CD4-positive, alpha-beta T cell (primary cell): ENCODE results near the gene DCT. TPM values are rescaled to one million over a fixed set of nuclear protein-coding genes. Genes with fewer than 3 reads are reported as not detected.

ENCODE experiments used
- ATAC-seq: fragments of 200-7000 bp; cut with Tn5 transposase; one replicate; pipeline ENCODE4 v1.10.0; 2022; ENCODE audit warnings: mild to moderate bottlenecking; ENCODE audit not compliant: poor library complexity
- CTCF ChIA-PET: fragments of 350-600 bp; sonication (Branson Sonifier 250); formaldehyde crosslinking; loops from one replicate; lab custom pipeline; 2021; ENCODE audit warnings: antibody characterized with exemption, inconsistent platforms; lab: Charles Lee
- POLR2A ChIA-PET: fragments of 350-600 bp; sonication (Branson Sonifier 250); formaldehyde crosslinking; loops from one replicate; lab custom pipeline; 2021; ENCODE audit warnings: antibody characterized with exemption, inconsistent platforms; lab: Charles Lee
- DNase-seq, 14 experiments: peaks; one replicate each; pipeline ENCODE4 v3.0.0-alpha.2; 2013 to 2020; ENCODE audit warnings: mixed read lengths in 2 of 14
- H3K27ac ChIP-seq, 2 donors: one replicate each; pipeline versions ENCODE4 v1.5.1 to v1.7.0; 2013; ENCODE audit warnings: low read length in 2 of 2, low read depth in 1 of 2, mild to moderate bottlenecking in 1 of 2
- H3K27me3 ChIP-seq, 2 experiments: 1 replicate in 1 of 2; 2 replicates in 1 of 2; pipeline versions ENCODE4 v1.6.1 to v1.7.0; 2013; ENCODE audit warnings: low read length in 2 of 2, control low read depth in 1 of 2, mild to moderate bottlenecking in 1 of 2, moderate library complexity in 1 of 2; ENCODE audit not compliant: insufficient read depth in 2 of 2, control insufficient read depth in 1 of 2
- H3K36me3 ChIP-seq: one replicate; pipeline ENCODE4 v1.6.1; 2013; ENCODE audit warnings: low read length, control low read depth; ENCODE audit not compliant: insufficient read depth
- H3K4me1 ChIP-seq: one replicate; pipeline ENCODE4 v1.6.1; 2013; ENCODE audit warnings: low read length, control low read depth; ENCODE audit not compliant: insufficient read depth
- H3K4me3 ChIP-seq: one replicate; pipeline ENCODE4 v1.5.1; 2013; ENCODE audit warnings: mild to moderate bottlenecking, low read length, moderate library complexity
- H3K9me3 ChIP-seq, 2 experiments: 1 replicate in 1 of 2; 2 replicates in 1 of 2; pipeline versions ENCODE4 v1.6.1 to v1.7.0; 2013; ENCODE audit warnings: low read length in 2 of 2, mild to moderate bottlenecking in 2 of 2, control low read depth in 1 of 2, moderate library complexity in 1 of 2; ENCODE audit not compliant: control insufficient read depth in 1 of 2, insufficient read depth in 1 of 2
- H3K27ac Mint-ChIP-seq: one replicate; pipeline ENCODE4 v1.8.0; 2020; ENCODE audit warnings: mixed read lengths
- H3K27me3 Mint-ChIP-seq: one replicate; pipeline ENCODE4 v1.8.0; 2021; ENCODE audit warnings: mixed read lengths
- H3K36me3 Mint-ChIP-seq: one replicate; pipeline ENCODE4 v1.8.0; 2021; ENCODE audit warnings: low read depth, mixed read lengths
- H3K4me1 Mint-ChIP-seq: one replicate; pipeline ENCODE4 v1.8.0; 2021; ENCODE audit warnings: low read depth, mixed read lengths
- H3K4me3 Mint-ChIP-seq: one replicate; pipeline ENCODE4 v1.8.0; 2020; ENCODE audit warnings: mild to moderate bottlenecking, mixed read lengths
- H3K9me3 Mint-ChIP-seq: one replicate; pipeline ENCODE4 v1.8.0; 2020; ENCODE audit warnings: mixed read lengths
- intact Hi-C, 2 experiments: fragments of 100-400 bp; cut with DNase I in 1 of 2; cut with micrococcal nuclease in 1 of 2; formaldehyde crosslinking; loops; one replicate each; pipeline versions ENCODE4 v1.15.1 to v1.9.0; 2023 to 2025; cut with DNase I, micrococcal nuclease
- total RNA-seq, 174 experiments: library from RNA in 2 of 174; stranded (reverse) in 2 of 174; gene quantifications; one replicate each; pipeline ENCODE4 v1.2.3 and lab custom pipeline; 2021 to 2026
- TF ChIP-seq, protein P1 (sequence below): fragments of 200-600 bp; IDR thresholded peaks from one replicate; pipeline ENCODE4 v1.8.0; 2022; ENCODE audit warnings: antibody characterized with exemption, mild to moderate bottlenecking

DCT gene
- total RNA-seq, 2 experiments from 2014 or later: 0.25 to 0.36 TPM

GRCh38 chr13:94520001-94520400 lies 40.5 kb upstream of the DCT start:
- ChIA-PET POLR2A (interaction anchor here (1.0 kb wide), 1 partner anchor 29 kb away, joined by 3 read pairs; no protein-coding TSS in a partner anchor), CTCF (no interaction called here)

GRCh38 chr13:94516456-94516855 lies 37.0 kb upstream of the DCT start:
- Mint-ChIP-seq H3K4me3 (no peak overlapping the region), H3K27me3 (peaks cover 4% of the 10 kb centered on the region), H3K27ac (no peak overlapping the region), H3K36me3 (no peaks in the 10 kb centered on the region), H3K4me1 (no peaks in the 10 kb centered on the region), H3K9me3 (no peaks in the 10 kb centered on the region)
- H3K36me3 ChIP-seq: no peaks in the 10 kb centered on the region
- H3K4me1 ChIP-seq: no peaks in the 10 kb centered on the region
- ChIA-PET CTCF (no interaction called here), POLR2A (no interaction called here)
- no peak for DNase-seq
- ATAC-seq: no peak
- H3K27me3 ChIP-seq: peaks cover 0 to 2% of the 10 kb centered on the region in 2 experiments
- intact Hi-C loops: no loop called here
- H3K9me3 ChIP-seq: no peaks in the 10 kb centered on the region
- TF ChIP-seq, protein P1, sequence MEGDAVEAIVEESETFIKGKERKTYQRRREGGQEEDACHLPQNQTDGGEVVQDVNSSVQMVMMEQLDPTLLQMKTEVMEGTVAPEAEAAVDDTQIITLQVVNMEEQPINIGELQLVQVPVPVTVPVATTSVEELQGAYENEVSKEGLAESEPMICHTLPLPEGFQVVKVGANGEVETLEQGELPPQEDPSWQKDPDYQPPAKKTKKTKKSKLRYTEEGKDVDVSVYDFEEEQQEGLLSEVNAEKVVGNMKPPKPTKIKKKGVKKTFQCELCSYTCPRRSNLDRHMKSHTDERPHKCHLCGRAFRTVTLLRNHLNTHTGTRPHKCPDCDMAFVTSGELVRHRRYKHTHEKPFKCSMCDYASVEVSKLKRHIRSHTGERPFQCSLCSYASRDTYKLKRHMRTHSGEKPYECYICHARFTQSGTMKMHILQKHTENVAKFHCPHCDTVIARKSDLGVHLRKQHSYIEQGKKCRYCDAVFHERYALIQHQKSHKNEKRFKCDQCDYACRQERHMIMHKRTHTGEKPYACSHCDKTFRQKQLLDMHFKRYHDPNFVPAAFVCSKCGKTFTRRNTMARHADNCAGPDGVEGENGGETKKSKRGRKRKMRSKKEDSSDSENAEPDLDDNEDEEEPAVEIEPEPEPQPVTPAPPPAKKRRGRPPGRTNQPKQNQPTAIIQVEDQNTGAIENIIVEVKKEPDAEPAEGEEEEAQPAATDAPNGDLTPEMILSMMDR: no peak
- no peak overlapping the region for H3K27ac ChIP-seq
- H3K4me3 ChIP-seq: no peak overlapping the region

More at GRCh38 chr13:94520001-94520400, 40.5 kb upstream of the DCT start:
- no peaks in the 10 kb centered on the region for H3K9me3 ChIP-seq
- H3K27me3 ChIP-seq: peaks cover 0 to 2% of the 10 kb centered on the region in 2 experiments
- H3K4me3 ChIP-seq: no peak overlapping the region
- H3K27ac ChIP-seq: no peak overlapping the region
- intact Hi-C loops: no loop called here
- no peak overlapping the region for H3K27ac Mint-ChIP-seq
- H3K36me3 Mint-ChIP-seq: no peaks in the 10 kb centered on the region
- H3K4me1 ChIP-seq: no peaks in the 10 kb centered on the region
- DNase-seq (no peak), ATAC-seq (no peak)
- no peaks in the 10 kb centered on the region for H3K9me3 Mint-ChIP-seq
- no peaks in the 10 kb centered on the region for H3K27me3 Mint-ChIP-seq
- TF ChIP-seq, protein P1: no peak
- H3K4me3 Mint-ChIP-seq: no peak overlapping the region
- no peaks in the 10 kb centered on the region for H3K4me1 Mint-ChIP-seq
- H3K36me3 ChIP-seq: no peaks in the 10 kb centered on the region

GRCh38 chr13:94515911-94516310 lies 36.4 kb upstream of the DCT start:
- H3K9me3 Mint-ChIP-seq: no peaks in the 10 kb centered on the region
- Histone ChIP-seq H3K27me3 (peaks cover 0 to 2% of the 10 kb centered on the region in 2 experiments), H3K4me1 (no peaks in the 10 kb centered on the region), H3K36me3 (no peaks in the 10 kb centered on the region), H3K9me3 (no peaks in the 10 kb centered on the region), H3K27ac (no peak overlapping the region), H3K4me3 (no peak overlapping the region)
- H3K4me3 Mint-ChIP-seq: no peak overlapping the region
- ATAC-seq (no peak), DNase-seq (no peak)
- TF ChIP-seq, protein P1: no peak
- CTCF ChIA-PET: no interaction called here
- POLR2A ChIA-PET: no interaction called here
- peaks cover 5% of the 10 kb centered on the region for H3K27me3 Mint-ChIP-seq
- no peaks in the 10 kb centered on the region for H3K36me3 Mint-ChIP-seq
- H3K27ac Mint-ChIP-seq: no peak overlapping the region
- H3K4me1 Mint-ChIP-seq: no peaks in the 10 kb centered on the region
- intact Hi-C loops: no loop called here
